H9 (cell line): Measurements from ENCODE around the gene ELL3. TPM values are rescaled to one million over a fixed set of nuclear protein-coding genes. Genes with fewer than 3 reads are reported as not detected.
"Not testable (repeated sequence)": the region's sequence is repeated elsewhere in the genome, so short reads cannot be mapped to it uniquely, and the experiment has no call there.

Experiments
- DNase-seq: peaks from one replicate; pipeline ENCODE4 v3.0.0-alpha.2; 2017
- H2AFZ ChIP-seq: one replicate; pipeline ENCODE4 v1.6.1; 2013; ENCODE audit warnings: mild to moderate bottlenecking, low read length, control low read depth, moderate library complexity
- H2AK5ac ChIP-seq: 2 replicates; pipeline ENCODE4 v1.6.1; 2013; ENCODE audit warnings: low read length, control low read depth, mixed read lengths; ENCODE audit not compliant: insufficient read length
- H2BK120ac ChIP-seq: one replicate; pipeline ENCODE4 v1.6.1; 2013; ENCODE audit warnings: low read depth, mild to moderate bottlenecking, low read length, control low read depth, inconsistent platforms; ENCODE audit not compliant: poor library complexity, severe bottlenecking
- H2BK12ac ChIP-seq: 2 replicates; pipeline ENCODE4 v1.6.1; 2013; ENCODE audit warnings: low read length, control low read depth, mixed read lengths, low read depth; ENCODE audit not compliant: insufficient read length
- H2BK15ac ChIP-seq: 2 replicates; pipeline ENCODE4 v1.6.1; 2013; ENCODE audit warnings: low read depth, low read length, control low read depth
- H2BK20ac ChIP-seq: one replicate; pipeline ENCODE4 v1.6.1; 2013; ENCODE audit warnings: low read depth, mild to moderate bottlenecking, low read length, control low read depth, inconsistent platforms; ENCODE audit not compliant: poor library complexity, severe bottlenecking
- H2BK5ac ChIP-seq: 2 replicates; pipeline ENCODE4 v1.6.1; 2013; ENCODE audit warnings: low read length, control low read depth, mixed read lengths; ENCODE audit not compliant: insufficient read length
- H3K14ac ChIP-seq: 2 replicates; pipeline ENCODE4 v1.6.1; 2013; ENCODE audit warnings: low read length, control low read depth; ENCODE audit not compliant: insufficient read depth
- H3K18ac ChIP-seq: 2 replicates; pipeline ENCODE4 v1.6.1; 2013; ENCODE audit warnings: low read depth, mild to moderate bottlenecking, mixed read lengths, low read length, control low read depth; ENCODE audit not compliant: insufficient read length
- H3K23ac ChIP-seq: 2 replicates; pipeline ENCODE4 v1.6.1; 2013; ENCODE audit warnings: low read length, control low read depth, mixed read lengths, low read depth; ENCODE audit not compliant: insufficient read length
- H3K23me2 ChIP-seq: 2 replicates; pipeline ENCODE4 v1.6.1; 2013; ENCODE audit warnings: low read depth, mild to moderate bottlenecking, mixed read lengths, low read length, control low read depth; ENCODE audit not compliant: insufficient read length, poor library complexity, severe bottlenecking
- H3K27ac ChIP-seq: 2 replicates; pipeline ENCODE4 v1.5.1; 2013; ENCODE audit warnings: low read length, control low read depth, mixed read lengths, low read depth; ENCODE audit not compliant: insufficient read length
- H3K27me3 ChIP-seq: 2 replicates; pipeline ENCODE4 v1.6.1; 2013; ENCODE audit warnings: low read length, control low read depth, inconsistent platforms; ENCODE audit not compliant: insufficient read depth
- H3K4ac ChIP-seq: 2 replicates; pipeline ENCODE4 v1.6.1; 2013; ENCODE audit warnings: low read depth, mild to moderate bottlenecking, control low read depth, inconsistent platforms, low read length, moderate library complexity
- H3K4me1 ChIP-seq: 2 replicates; pipeline ENCODE4 v1.6.1; 2013; ENCODE audit warnings: low read length, control low read depth, inconsistent platforms; ENCODE audit not compliant: insufficient read depth
- H3K4me2 ChIP-seq: 2 replicates; pipeline ENCODE4 v1.6.1; 2013; ENCODE audit warnings: low read length, control low read depth, mixed read lengths; ENCODE audit not compliant: insufficient read length, insufficient read depth
- H3K56ac ChIP-seq: 2 replicates; pipeline ENCODE4 v1.6.1; 2013; ENCODE audit warnings: low read depth, mild to moderate bottlenecking, mixed read lengths, low read length, control low read depth; ENCODE audit not compliant: insufficient read length
- H3K79me1 ChIP-seq: 2 replicates; pipeline ENCODE4 v1.6.1; 2013; ENCODE audit warnings: low read depth, mild to moderate bottlenecking, moderate library complexity, low read length, control low read depth, inconsistent platforms; ENCODE audit not compliant: insufficient read depth, poor library complexity, severe bottlenecking
- H3K79me2 ChIP-seq: 2 replicates; pipeline ENCODE4 v1.6.1; 2013; ENCODE audit warnings: low read length, control low read depth, inconsistent platforms; ENCODE audit not compliant: insufficient read depth
- H3K9ac ChIP-seq: 2 replicates; pipeline ENCODE4 v1.6.1; 2013; ENCODE audit warnings: low read length, control low read depth, mixed read lengths; ENCODE audit not compliant: insufficient read length; ENCODE audit errors: extremely low read depth
- H3K9me3 ChIP-seq: one replicate; pipeline ENCODE4 v1.6.1; 2013; ENCODE audit warnings: low read depth, low read length, inconsistent platforms; ENCODE audit not compliant: control insufficient read depth
- H3T11ph ChIP-seq: one replicate; pipeline ENCODE4 v1.6.1; 2013; ENCODE audit warnings: mild to moderate bottlenecking, low read length, control low read depth, inconsistent platforms
- H4K20me1 ChIP-seq: one replicate; pipeline ENCODE4 v1.6.1; 2013; ENCODE audit not compliant: control insufficient read depth, insufficient read length, insufficient read depth
- H4K5ac ChIP-seq: 2 replicates; pipeline ENCODE4 v1.6.1; 2013; ENCODE audit warnings: low read depth, mild to moderate bottlenecking, mixed read lengths, low read length, control low read depth; ENCODE audit not compliant: insufficient read length
- H4K8ac ChIP-seq: replicated peaks from 2 replicates; pipeline ENCODE4 v1.6.1; 2013; ENCODE audit warnings: low read length, control low read depth, mixed read lengths, low read depth; ENCODE audit not compliant: insufficient read length
- H4K91ac ChIP-seq: 2 replicates; pipeline ENCODE4 v1.6.1; 2013; ENCODE audit warnings: low read depth, mild to moderate bottlenecking, moderate library complexity, mixed read lengths, low read length, control low read depth; ENCODE audit not compliant: insufficient read length
- H3K27ac Mint-ChIP-seq, 3 experiments: 2 replicates in 2 of 3; 3 replicates in 1 of 3; pipeline ENCODE4 v1.8.0; 2020 to 2021; ENCODE audit warnings: mixed read lengths in 3 of 3, mild to moderate bottlenecking in 1 of 3, moderate library complexity in 1 of 3
- H3K27me3 Mint-ChIP-seq: 2 replicates; pipeline ENCODE4 v1.8.0; 2021; ENCODE audit warnings: low read depth, mild to moderate bottlenecking, moderate library complexity, mixed read lengths
- H3K36me3 Mint-ChIP-seq, 3 experiments: 2 replicates in 2 of 3; 3 replicates in 1 of 3; pipeline ENCODE4 v1.8.0; 2020 to 2021; ENCODE audit warnings: low read depth in 3 of 3, mixed read lengths in 3 of 3; ENCODE audit not compliant: insufficient read depth in 1 of 3
- H3K4me1 Mint-ChIP-seq, 2 experiments: 2 replicates each; pipeline ENCODE4 v1.8.0; 2020; ENCODE audit warnings: mixed read lengths in 2 of 2
- H3K4me3 Mint-ChIP-seq, 2 experiments: 2 replicates in 1 of 2; 3 replicates in 1 of 2; pipeline ENCODE4 v1.8.0; 2020 to 2021; ENCODE audit warnings: mild to moderate bottlenecking in 2 of 2, mixed read lengths in 2 of 2, moderate library complexity in 1 of 2
- H3K9me3 Mint-ChIP-seq, 2 experiments: 2 replicates in 1 of 2; 3 replicates in 1 of 2; pipeline ENCODE4 v1.8.0; 2020; ENCODE audit warnings: mild to moderate bottlenecking in 2 of 2, mixed read lengths in 2 of 2, moderate library complexity in 1 of 2
- WGBS: extraction: QIAGEN DNeasy Blood & Tissue Kit; methylation state at CpG from one replicate; pipeline ENCODE4 v1.1.7; 2013; ENCODE audit warnings: missing lambda C conversion rate, low lambda C conversion rate, mixed read lengths; ENCODE audit not compliant: insufficient read length; ENCODE audit errors: extremely low coverage; 5-methylcytosine and 5-hydroxymethylcytosine counted together
- total RNA-seq: library from RNA; stranded (reverse); gene quantifications from 2 replicates; pipeline ENCODE4 v1.2.1, GENCODE V29; 2021

The ELL3 gene
- total RNA-seq, 1 experiment from 2014 or later = 6.4 TPM

DNA sequence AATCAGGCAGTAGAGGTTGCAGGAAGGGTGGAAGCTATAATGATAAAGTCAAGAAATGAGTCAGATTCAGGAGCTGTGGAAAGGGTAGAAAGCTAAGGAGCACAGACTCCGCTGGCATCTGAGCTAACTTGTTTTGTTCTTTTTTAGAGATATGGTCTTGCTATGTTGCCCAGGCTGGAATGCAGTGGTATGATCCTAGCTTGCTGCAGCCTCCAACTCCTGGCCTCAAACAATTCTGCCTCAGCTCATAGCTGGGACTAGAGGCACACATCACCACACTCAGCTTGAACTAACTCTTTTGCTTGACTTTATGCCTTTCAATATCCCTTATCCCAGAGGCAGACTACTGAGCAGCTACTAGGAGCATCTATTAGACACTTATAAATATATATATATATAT is 50.5 kb downstream of the ELL3 start:
- H4K20me1 ChIP-seq, H3K27ac Mint-ChIP-seq, H2BK20ac ChIP-seq, H3K4me2 ChIP-seq, H2BK120ac ChIP-seq, H2AK5ac ChIP-seq, H4K5ac ChIP-seq, H3K18ac ChIP-seq, H3K79me2 ChIP-seq, H3K23me2 ChIP-seq, DNase-seq, H3K4me1 Mint-ChIP-seq, H3K4ac ChIP-seq, H3K4me3 Mint-ChIP-seq, H3K14ac ChIP-seq, H2BK12ac ChIP-seq, H2BK5ac ChIP-seq, H3K27me3 ChIP-seq, H3K27ac ChIP-seq, H3T11ph ChIP-seq, H3K27me3 Mint-ChIP-seq, H3K4me1 ChIP-seq, H3K56ac ChIP-seq, H3K9me3 ChIP-seq, H2BK15ac ChIP-seq, H3K79me1 ChIP-seq, H2AFZ ChIP-seq, H4K8ac ChIP-seq, H3K9ac ChIP-seq, H4K91ac ChIP-seq, H3K23ac ChIP-seq, H3K36me3 Mint-ChIP-seq, H3K9me3 Mint-ChIP-seq: not testable (repeated sequence)
- WGBS = no CpG with 5 or more reads among the region's 1 CpG
